OCI-LY3 (cell line): ENCODE data around the gene PMFBP1.

Experiments
- EZH2phosphoT487 ChIP-seq: fragments of 200-600 bp; shearing (Covaris generic); IDR thresholded peaks from 2 replicates; pipeline ENCODE4 v1.6.1; 2018; ENCODE audit warnings: antibody characterized with exemption, mixed run types, low read depth
- TF ChIP-seq, protein P1 (sequence below): fragments of 200-600, 300-600 bp; sonication (generic); IDR thresholded peaks from 2 replicates; pipeline ENCODE4 v1.5.1; 2014; ENCODE audit warnings: antibody characterized with exemption, low read length, low read depth

GRCh38 chr16:72134507-72134906, 37.4 kb downstream of the PMFBP1 start:
- TF ChIP-seq, protein P1, sequence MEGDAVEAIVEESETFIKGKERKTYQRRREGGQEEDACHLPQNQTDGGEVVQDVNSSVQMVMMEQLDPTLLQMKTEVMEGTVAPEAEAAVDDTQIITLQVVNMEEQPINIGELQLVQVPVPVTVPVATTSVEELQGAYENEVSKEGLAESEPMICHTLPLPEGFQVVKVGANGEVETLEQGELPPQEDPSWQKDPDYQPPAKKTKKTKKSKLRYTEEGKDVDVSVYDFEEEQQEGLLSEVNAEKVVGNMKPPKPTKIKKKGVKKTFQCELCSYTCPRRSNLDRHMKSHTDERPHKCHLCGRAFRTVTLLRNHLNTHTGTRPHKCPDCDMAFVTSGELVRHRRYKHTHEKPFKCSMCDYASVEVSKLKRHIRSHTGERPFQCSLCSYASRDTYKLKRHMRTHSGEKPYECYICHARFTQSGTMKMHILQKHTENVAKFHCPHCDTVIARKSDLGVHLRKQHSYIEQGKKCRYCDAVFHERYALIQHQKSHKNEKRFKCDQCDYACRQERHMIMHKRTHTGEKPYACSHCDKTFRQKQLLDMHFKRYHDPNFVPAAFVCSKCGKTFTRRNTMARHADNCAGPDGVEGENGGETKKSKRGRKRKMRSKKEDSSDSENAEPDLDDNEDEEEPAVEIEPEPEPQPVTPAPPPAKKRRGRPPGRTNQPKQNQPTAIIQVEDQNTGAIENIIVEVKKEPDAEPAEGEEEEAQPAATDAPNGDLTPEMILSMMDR, result no peak
- no peak for TF ChIP-seq EZH2phosphoT487
